ENCODE measurements around the gene CWF19L1. TPM values are rescaled to one million over a fixed set of nuclear protein-coding genes. Genes with fewer than 3 reads are reported as not detected.
A peak's percentile ranks its signal among the peaks of the same experiment; 100 is the strongest.

The CWF19L1 gene
- polyA plus RNA-seq, 1 of the 3 experiments (the other 2 are of a cell fraction): 7.1 TPM

GRCh38 chr10:100287756-100288155 is 20.3 kb upstream of the CWF19L1 start:
- peaks cover 5 to 8% of the 10 kb centered on the region in 2 experiments; a peak in 3 of 4 replicates for H3K4me1 ChIP-seq (ENCODE audit: control insufficient read depth in 1 of 2, insufficient read depth in 2 of 2, low read depth in 1 of 2, low read length in 1 of 2)
- CTCF ChIA-PET: no interaction called here
- peaks cover 3 to 10% of the 10 kb centered on the region in 2 experiments for H3K36me3 ChIP-seq (replicated peaks in 1 of 2; ENCODE audit: control insufficient read depth in 1 of 2, insufficient read depth in 2 of 2, low read length in 1 of 2)
- H4K20me1 ChIP-seq (ENCODE audit: insufficient read depth): peaks cover 12% of the 10 kb centered on the region; the same call in 1 of the 2 replicates
- POLR2A ChIA-PET: no interaction called here
- WGBS (ENCODE audit: low lambda C conversion rate): 97% methylated on average over 6 of the region's 6 CpGs
- no peak overlapping the region for H3K4me2 ChIP-seq
- peaks cover 34% of the 10 kb centered on the region for H3K79me2 ChIP-seq (ENCODE audit: insufficient read depth)
- H3K27me3 ChIP-seq (ENCODE audit: insufficient read depth): peaks cover 27% of the 10 kb centered on the region; the same call in 1 of the 2 replicates
- H2AFZ ChIP-seq (ENCODE audit: low read depth): no peak overlapping the region
- H3F3A ChIP-seq (replicated peaks; ENCODE audit: insufficient read depth): peaks cover 10% of the 10 kb centered on the region
- no peak for DNase-seq
- no peak overlapping the region for H3K9ac ChIP-seq
- no peak overlapping the region for H3K4me3 ChIP-seq (ENCODE audit: low read depth in 2 of 2, low read length in 1 of 2)
- H3K9me2 ChIP-seq: no peaks in the 10 kb centered on the region
- no peak for TF ChIP-seq SIN3A (IDR thresholded peaks at IDR 0.05; ENCODE audit: borderline replicate concordance, low read depth, low read length)
- H3K9me3 ChIP-seq: no peaks in the 10 kb centered on the region
- no peak overlapping the region for H3K27ac ChIP-seq (ENCODE audit: low read depth in 2 of 2, low read length in 1 of 2)

GRCh38 chr10:100286051-100287033 is 18.9 kb upstream of the CWF19L1 start, which contains the start of gene BLOC1S2:
BLOC1S2 (minus strand) TSS chr10:100286680; CDS start chr10:100286659, 21 bp downstream.
- Histone ChIP-seq H3K36me3 (replicated peaks in 1 of 2; ENCODE audit: control insufficient read depth in 1 of 2, insufficient read depth in 2 of 2, low read length in 1 of 2) (peaks cover 12 to 16% of the 10 kb centered on the region in 2 experiments), H3F3A (replicated peaks; ENCODE audit: insufficient read depth) (peaks cover 10% of the 10 kb centered on the region), H3K9me2 (no peaks in the 10 kb centered on the region), H3K79me2 (ENCODE audit: insufficient read depth) (peaks cover 46% of the 10 kb centered on the region), H3K4me1 (ENCODE audit: control insufficient read depth in 1 of 2, insufficient read depth in 2 of 2, low read depth in 1 of 2, low read length in 1 of 2) (peaks cover 5 to 8% of the 10 kb centered on the region in 2 experiments; a peak in 3 of 4 replicates), H4K20me1 (ENCODE audit: insufficient read depth) (peaks cover 22% of the 10 kb centered on the region; the same call in 1 of the 2 replicates), H2AFZ (ENCODE audit: low read depth) (peak within 1 kb of the TSS; percentile 98), H3K27ac (ENCODE audit: low read depth in 2 of 2, low read length in 1 of 2) (peak within 1 kb of the TSS; percentile 81 to 85), H3K27me3 (ENCODE audit: insufficient read depth) (peaks cover 12% of the 10 kb centered on the region; the same call in 1 of the 2 replicates), H3K9me3 (no peaks in the 10 kb centered on the region), H3K4me2 (peak within 1 kb of the TSS; percentile 86), H3K9ac (peak within 1 kb of the TSS; percentile 74), H3K4me3 (ENCODE audit: low read depth in 2 of 2, low read length in 1 of 2) (peak within 1 kb of the TSS; percentile 66 to 94)
- ChIA-PET CTCF (interaction anchor here (0.9 to 1.5 kb wide), 6 partner anchors 17 to 232 kb away, joined by 3 to 4 read pairs (median 3); no protein-coding TSS in a partner anchor), POLR2A (interaction anchor here (1.0 to 2.2 kb wide), 2 partner anchors 14 to 60 kb away, joined by 3 to 6 read pairs; partner anchors contain the start of gene SCD)
- peak; percentile 98 for DNase-seq
- TF ChIP-seq MEF2A (IDR thresholded peaks at IDR 0.05; ENCODE audit: borderline replicate concordance, low read depth) (no peak), REST (IDR thresholded peaks at IDR 0.05; ENCODE audit: low read depth, low read length) (no peak), TAF1 (IDR thresholded peaks at IDR 0.05; ENCODE audit: borderline replicate concordance, low read depth, low read length) (peak; percentile 90), NFIC (IDR thresholded peaks at IDR 0.05; ENCODE audit: borderline replicate concordance) (0 out of 2 replicates have a peak, but pooled peaks have one; percentile 23), USF1 (IDR thresholded peaks at IDR 0.05; ENCODE audit: borderline replicate concordance, low read depth) (no peak), MXI1 (IDR thresholded peaks at IDR 0.05; ENCODE audit: low read depth, low read length) (peak; percentile 94), YY1 (IDR thresholded peaks at IDR 0.05; ENCODE audit: low read depth) (peak; percentile 89), ELF1 (IDR thresholded peaks at IDR 0.05) (peak; percentile 80), GABPA (IDR thresholded peaks at IDR 0.05; ENCODE audit: low read depth) (peak; percentile 51), POLR2AphosphoS5 (IDR thresholded peaks at IDR 0.05; ENCODE audit: low read depth, low read length) (peak; percentile 87), NRF1 (IDR thresholded peaks at IDR 0.05; ENCODE audit: low read depth, low read length) (peak; percentile 90), RCOR1 (IDR thresholded peaks at IDR 0.05; ENCODE audit: low read length) (0 out of 2 replicates have a peak, but pooled peaks have one; percentile 8), IRF3 (IDR thresholded peaks at IDR 0.05; ENCODE audit: low read depth, low read length) (no peak), EP300 (IDR thresholded peaks at IDR 0.05; ENCODE audit: borderline replicate concordance in 1 of 2, low read depth in 1 of 2, low read length in 1 of 2) (no peak), TEAD4 (IDR thresholded peaks at IDR 0.05; ENCODE audit: borderline replicate concordance, insufficient read depth) (no peak), MAX (IDR thresholded peaks at IDR 0.05; ENCODE audit: low read depth) (peak; percentile 67; the same call in 1 of the 2 replicates)
- WGBS (ENCODE audit: low lambda C conversion rate): 2% methylated on average over 34 of the region's 63 CpGs
